Breast epithelium (tissue), 4 donors: ENCODE data around the gene STIM1. TPM values are rescaled to one million over a fixed set of nuclear protein-coding genes. Genes with fewer than 3 reads are reported as not detected.
"Not testable (repeated sequence)": the region's sequence is repeated elsewhere in the genome, so short reads cannot be mapped to it uniquely, and the experiment has no call there.

Experiments used
- DNase-seq, 2 donors: peaks; one replicate each; pipeline ENCODE4 v3.0.0-alpha.2; 2019; ENCODE audit warnings: low spot score in 2 of 2
- H3K27ac ChIP-seq, 2 donors: fragments of 200-600 bp; sonication (generic) in 1 of 2; one replicate each; pipeline ENCODE4 v1.5.1; 2016 to 2019; ENCODE audit warnings: mild to moderate bottlenecking in 1 of 2
- H3K27me3 ChIP-seq, 2 donors: fragments of 200-600 bp; sonication (generic) in 1 of 2; one replicate each; pipeline versions ENCODE4 v1.5.1 to v1.6.0; 2017 to 2019; ENCODE audit warnings: control low read depth in 1 of 2, mild to moderate bottlenecking in 1 of 2
- H3K36me3 ChIP-seq: fragments of 200-600 bp; one replicate; pipeline ENCODE4 v1.5.1; 2019
- H3K4me1 ChIP-seq, 2 donors: fragments of 200-600 bp; sonication (generic); one replicate each; pipeline ENCODE4 v1.5.1; 2016 to 2019; ENCODE audit warnings: control low read depth in 1 of 2
- H3K4me3 ChIP-seq, 3 donors: fragments of 200-600 bp; sonication (generic); 1 replicate in 2 of 3; 2 replicates in 1 of 3; pipeline ENCODE4 v1.5.1; 2016 to 2019; ENCODE audit warnings: mild to moderate bottlenecking in 3 of 3, moderate library complexity in 2 of 3
- H3K9me3 ChIP-seq, 2 donors: fragments of 200-600 bp; sonication (generic) in 1 of 2; one replicate each; pipeline ENCODE4 v1.5.1; 2016 to 2019; ENCODE audit warnings: control low read depth in 1 of 2
- POLR2A ChIP-seq: fragments of 450-650 bp; IDR thresholded peaks from one replicate; pipeline ENCODE4 v1.6.1; 2016; ENCODE audit warnings: antibody characterized with exemption, mild to moderate bottlenecking, moderate library complexity
- POLR2AphosphoS5 ChIP-seq, 3 donors: sonication (generic); formaldehyde crosslinking; IDR thresholded peaks; one replicate each; pipeline ENCODE4 v1.6.1; 2017; ENCODE audit warnings: antibody characterized with exemption in 3 of 3
- intact Hi-C: fragments of 100-400 bp; cut with DNase I; formaldehyde crosslinking; loops from one replicate; pipeline ENCODE4 v1.15.1; 2023; ENCODE audit warnings: low total_unique reads
- total RNA-seq, 3 donors: library from RNA; depleted of rRNA; stranded (reverse); fragments of >200 nt; gene quantifications; one replicate each; pipeline ENCODE4 v1.1.0, GENCODE V29; 2016
- TF ChIP-seq, protein P1 (sequence below), 3 donors: fragments of 450-650 bp; IDR thresholded peaks; one replicate each; pipeline ENCODE4 v1.5.1; 2016 to 2017; ENCODE audit warnings: antibody characterized with exemption in 3 of 3, mild to moderate bottlenecking in 3 of 3, moderate library complexity in 3 of 3

Gene STIM1
- total RNA-seq, 3 donors from 2014 or later = 44.2 to 68.2 (median 47.9) TPM

- Histone ChIP-seq H3K4me3 (no peak overlapping the region), H3K27ac (no peak overlapping the region), H3K4me1 (no peaks in the 10 kb centered on the region), H3K9me3 (no peaks in the 10 kb centered on the region), H3K27me3 (no peaks in the 10 kb centered on the region), H3K36me3 (no peaks in the 10 kb centered on the region)
- intact Hi-C loops = no loop called here
- no peak for DNase-seq
- TF ChIP-seq POLR2AphosphoS5 (IDR thresholded peaks at IDR 0.05) = no peak
- no peak for TF ChIP-seq POLR2A
- TF ChIP-seq, protein P1, sequence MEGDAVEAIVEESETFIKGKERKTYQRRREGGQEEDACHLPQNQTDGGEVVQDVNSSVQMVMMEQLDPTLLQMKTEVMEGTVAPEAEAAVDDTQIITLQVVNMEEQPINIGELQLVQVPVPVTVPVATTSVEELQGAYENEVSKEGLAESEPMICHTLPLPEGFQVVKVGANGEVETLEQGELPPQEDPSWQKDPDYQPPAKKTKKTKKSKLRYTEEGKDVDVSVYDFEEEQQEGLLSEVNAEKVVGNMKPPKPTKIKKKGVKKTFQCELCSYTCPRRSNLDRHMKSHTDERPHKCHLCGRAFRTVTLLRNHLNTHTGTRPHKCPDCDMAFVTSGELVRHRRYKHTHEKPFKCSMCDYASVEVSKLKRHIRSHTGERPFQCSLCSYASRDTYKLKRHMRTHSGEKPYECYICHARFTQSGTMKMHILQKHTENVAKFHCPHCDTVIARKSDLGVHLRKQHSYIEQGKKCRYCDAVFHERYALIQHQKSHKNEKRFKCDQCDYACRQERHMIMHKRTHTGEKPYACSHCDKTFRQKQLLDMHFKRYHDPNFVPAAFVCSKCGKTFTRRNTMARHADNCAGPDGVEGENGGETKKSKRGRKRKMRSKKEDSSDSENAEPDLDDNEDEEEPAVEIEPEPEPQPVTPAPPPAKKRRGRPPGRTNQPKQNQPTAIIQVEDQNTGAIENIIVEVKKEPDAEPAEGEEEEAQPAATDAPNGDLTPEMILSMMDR (IDR thresholded peaks at IDR 0.05) = no peak
Measured at GRCh38 chr11:4111834-4112233, 256.4 kb downstream of the STIM1 start.

GRCh38 chr11:4115128-4115527 lies 259.7 kb downstream of the STIM1 start:
- no peak for DNase-seq
- Histone ChIP-seq H3K27me3 (no peaks in the 10 kb centered on the region), H3K27ac (no peak overlapping the region), H3K36me3 (no peaks in the 10 kb centered on the region), H3K4me3 (no peak overlapping the region), H3K4me1 (no peaks in the 10 kb centered on the region), H3K9me3 (no peaks in the 10 kb centered on the region)
- TF ChIP-seq POLR2A = no peak
- intact Hi-C loops = no loop called here

GRCh38 chr11:4118107-4118506 lies 262.6 kb downstream of the STIM1 start:
- intact Hi-C loops = no loop called here
- no peak for DNase-seq
- TF ChIP-seq, protein P1 (IDR thresholded peaks at IDR 0.05) = no peak
- TF ChIP-seq POLR2A = no peak
- no peak for TF ChIP-seq POLR2AphosphoS5 (IDR thresholded peaks at IDR 0.05)
- Histone ChIP-seq H3K9me3 (no peaks in the 10 kb centered on the region), H3K27me3 (no peaks in the 10 kb centered on the region), H3K4me1 (no peaks in the 10 kb centered on the region), H3K36me3 (peaks cover 9% of the 10 kb centered on the region), H3K4me3 (no peak overlapping the region), H3K27ac (no peak overlapping the region)

DNA sequence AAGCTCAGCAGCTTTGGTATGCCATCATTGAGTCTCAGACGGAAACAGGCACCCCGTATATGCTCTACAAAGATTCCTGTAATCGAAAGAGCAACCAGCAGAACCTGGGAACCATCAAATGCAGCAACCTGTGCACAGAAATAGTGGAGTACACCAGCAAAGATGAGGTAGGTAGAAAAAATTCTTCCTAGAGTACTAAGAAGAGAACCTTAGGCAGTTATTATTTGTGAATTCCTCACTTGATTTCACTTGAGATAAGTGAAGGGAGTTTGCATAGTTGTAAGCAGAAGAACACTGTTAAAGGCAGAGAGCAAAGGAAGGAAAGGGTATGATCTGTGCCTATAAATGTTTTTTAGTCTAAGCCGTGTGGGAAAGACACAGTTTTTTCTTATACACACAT lies 267.8 kb downstream of the STIM1 start:
- Histone ChIP-seq H3K4me3 (no peak overlapping the region), H3K36me3 (peaks cover 15% of the 10 kb centered on the region), H3K27ac (no peak overlapping the region), H3K4me1 (no peaks in the 10 kb centered on the region), H3K9me3 (no peaks in the 10 kb centered on the region), H3K27me3 (no peaks in the 10 kb centered on the region)
- TF ChIP-seq POLR2A = no peak
- TF ChIP-seq POLR2AphosphoS5 (IDR thresholded peaks at IDR 0.05) = no peak
- TF ChIP-seq, protein P1 (IDR thresholded peaks at IDR 0.05) = no peak
- intact Hi-C loops = no loop called here
- DNase-seq = no peak

DNA sequence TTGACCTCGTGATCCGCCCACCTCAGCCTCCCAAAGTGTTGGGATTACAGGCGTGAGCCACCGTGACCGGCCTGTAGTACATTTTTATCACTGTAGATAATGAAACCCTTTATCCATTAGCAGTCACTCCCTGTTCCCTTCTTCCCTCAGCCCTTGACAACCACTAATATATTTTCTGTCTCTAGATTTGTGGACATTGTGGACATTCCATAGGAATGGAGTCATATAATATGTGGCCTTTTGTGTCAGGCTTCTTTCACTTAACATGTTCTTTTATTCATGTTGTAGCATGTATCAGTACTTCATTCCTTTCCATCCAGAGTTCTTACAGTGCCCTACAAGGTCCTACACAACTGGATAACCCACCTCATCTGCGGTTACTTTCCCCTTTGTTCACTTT lies 269.7 kb downstream of the STIM1 start:
- intact Hi-C loops = no loop called here
- no peak overlapping the region for H3K27ac ChIP-seq
- no peaks in the 10 kb centered on the region for H3K27me3 ChIP-seq
- H3K4me1 ChIP-seq = no peaks in the 10 kb centered on the region
- H3K36me3 ChIP-seq = peaks cover 15% of the 10 kb centered on the region
- no peak for TF ChIP-seq POLR2A
- TF ChIP-seq, protein P1 (IDR thresholded peaks at IDR 0.05) = no peak
- DNase-seq = no peak
- H3K4me3 ChIP-seq = no peak overlapping the region
- H3K9me3 ChIP-seq = no peaks in the 10 kb centered on the region

DNA sequence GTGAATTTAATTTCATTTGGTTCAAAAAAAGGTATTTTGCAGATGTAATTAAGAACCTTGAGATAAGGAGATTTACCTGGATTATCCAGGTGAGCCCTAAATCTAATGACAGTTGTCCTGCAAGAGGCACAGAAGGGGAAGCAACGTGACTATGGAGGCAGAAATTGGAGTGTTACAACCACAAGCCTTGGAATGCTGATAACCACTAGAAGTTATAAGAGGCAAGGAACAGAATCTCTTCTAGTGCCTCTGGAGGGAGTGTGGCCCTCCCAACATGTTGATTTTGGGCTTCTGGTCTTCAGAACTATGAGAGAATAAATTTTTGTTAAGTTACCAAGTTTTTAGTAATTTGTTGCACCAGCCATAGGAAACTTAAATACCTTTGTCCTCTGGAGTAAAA lies 271.9 kb downstream of the STIM1 start:
- peaks cover 6% of the 10 kb centered on the region for H3K36me3 ChIP-seq
- no peaks in the 10 kb centered on the region for H3K9me3 ChIP-seq
- intact Hi-C loops = no loop called here
- TF ChIP-seq, protein P1 (IDR thresholded peaks at IDR 0.05) = no peak
- TF ChIP-seq POLR2AphosphoS5 (IDR thresholded peaks at IDR 0.05) = no peak
- TF ChIP-seq POLR2A = no peak
- H3K4me1 ChIP-seq = no peaks in the 10 kb centered on the region
- H3K4me3 ChIP-seq = no peak overlapping the region
- no peaks in the 10 kb centered on the region for H3K27me3 ChIP-seq
- H3K27ac ChIP-seq = no peak overlapping the region
- no peak for DNase-seq

DNA sequence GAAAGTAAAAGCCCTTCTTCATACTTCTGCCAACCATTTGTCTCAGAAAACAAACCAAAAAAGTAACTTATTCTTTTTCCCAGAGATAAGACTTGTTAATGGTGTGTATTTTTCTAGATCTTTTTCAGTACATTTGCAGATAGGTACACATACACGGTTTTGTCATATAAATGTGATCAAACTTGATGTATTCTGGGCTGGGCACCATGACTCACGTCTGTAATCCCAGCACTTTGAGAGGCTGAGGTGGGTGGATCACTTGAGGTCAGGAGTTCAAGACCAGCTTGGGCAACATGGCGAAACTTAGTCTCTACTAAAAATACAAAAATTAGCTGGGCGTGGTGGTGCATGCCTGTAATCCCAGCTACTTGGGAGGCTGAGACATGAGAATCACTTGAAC lies 274.8 kb downstream of the STIM1 start:
- H3K4me1 ChIP-seq, H3K27ac ChIP-seq, H3K4me3 ChIP-seq, H3K9me3 ChIP-seq, H3K36me3 ChIP-seq, DNase-seq, intact Hi-C loops, H3K27me3 ChIP-seq: not testable (repeated sequence)
